HepG2 (cell line): Measurements from ENCODE around the gene ENO3. TPM values are rescaled to one million over a fixed set of nuclear protein-coding genes. Genes with fewer than 3 reads are reported as not detected.

Source experiments
- ATAC-seq: fragments of 200-7000 bp; cut with Tn5 transposase; 3 replicates; pipeline ENCODE4 v1.9.1; 2020; ENCODE audit warnings: mild to moderate bottlenecking, moderate library complexity
- BruUV-seq: library from RNA; stranded (reverse); fragments of 400-500 nt; replicated peaks from 2 replicates; lab custom pipeline; 2021; lab: Mats Ljungman, UMichigan
- CTCF ChIA-PET: fragments of 300-600 bp; formaldehyde crosslinking; extraction: SDS; loops from one replicate; lab custom pipeline; 2021; ENCODE audit warnings: low total read pairs, inconsistent platforms, low intra/inter-chr PET ratio; lab: Yijun Ruan, JAX
- POLR2A ChIA-PET: fragments of 350-600 bp; sonication (Branson Sonifier 250); formaldehyde crosslinking; loops from one replicate; lab custom pipeline; 2020; ENCODE audit warnings: antibody characterized with exemption, inconsistent platforms; lab: Yijun Ruan, JAX
- DNase-seq: peaks from one replicate; pipeline ENCODE4 v3.0.0-alpha.2; 2015; ENCODE audit warnings: low spot score
- FAIRE-seq: peaks from 3 replicates; lab custom pipeline; 2011; peaks lifted over from hg19 to GRCh38; lab: Jason Lieb, UNC
- H2AFZ ChIP-seq: one replicate; pipeline ENCODE4 v1.6.1; 2011; ENCODE audit warnings: low read length, inconsistent platforms
- H3K27ac ChIP-seq: fragments of 300-600 bp; 3 replicates; pipeline ENCODE4 v1.8.0; 2011; ENCODE audit warnings: mixed run types, mild to moderate bottlenecking, mixed read lengths, low read length, inconsistent platforms; ENCODE audit not compliant: insufficient read depth; ENCODE audit errors: extremely low read length
- H3K27me3 ChIP-seq, 2 experiments: fragments of 200-600 bp in 1 of 2; 2 replicates in 1 of 2; 3 replicates in 1 of 2; pipeline versions ENCODE4 v1.6.0 to v1.8.0; 2011; ENCODE audit warnings: low read length in 2 of 2, mild to moderate bottlenecking in 2 of 2, moderate library complexity in 2 of 2, inconsistent platforms in 1 of 2; ENCODE audit not compliant: insufficient read depth in 2 of 2, control insufficient read depth in 1 of 2
- H3K36me3 ChIP-seq, 2 experiments: fragments of 200-600 bp in 1 of 2; replicated peaks in 1 of 2; 2 replicates in 1 of 2; 3 replicates in 1 of 2; pipeline versions ENCODE4 v1.5.1 to v1.8.0; 2011; ENCODE audit warnings: low read length in 2 of 2, inconsistent platforms in 1 of 2; ENCODE audit not compliant: insufficient read depth in 2 of 2, control insufficient read depth in 1 of 2
- H3K4me1 ChIP-seq: 2 replicates; pipeline ENCODE4 v1.5.1; 2012; ENCODE audit warnings: low read length, inconsistent platforms; ENCODE audit not compliant: insufficient read depth
- H3K4me2 ChIP-seq: 2 replicates; pipeline ENCODE4 v1.6.0; 2011; ENCODE audit warnings: low read depth, low read length, inconsistent platforms
- H3K4me3 ChIP-seq, 3 experiments: fragments of 200-600 bp in 1 of 3; sonication (generic), shearing (Covaris generic) in 1 of 3; replicated peaks in 1 of 3; 2 replicates each; pipeline ENCODE4 v1.5.1; 2011 to 2016; ENCODE audit warnings: low read length in 3 of 3, inconsistent platforms in 2 of 3, low read depth in 2 of 3, mild to moderate bottlenecking in 2 of 3, control low read depth in 1 of 3, mixed read lengths in 1 of 3; ENCODE audit not compliant: insufficient read depth in 1 of 3
- H3K79me2 ChIP-seq: one replicate; pipeline ENCODE4 v1.6.1; 2011; ENCODE audit warnings: low read length, inconsistent platforms; ENCODE audit not compliant: insufficient read depth
- H3K9ac ChIP-seq: 2 replicates; pipeline ENCODE4 v1.6.0; 2011; ENCODE audit warnings: mild to moderate bottlenecking, low read depth, low read length, inconsistent platforms; ENCODE audit not compliant: insufficient read depth
- H3K9me3 ChIP-seq: 2 replicates; pipeline ENCODE4 v1.5.1; 2012; ENCODE audit warnings: mild to moderate bottlenecking, low read length
- H4K20me1 ChIP-seq: 2 replicates; pipeline ENCODE4 v1.6.0; 2011; ENCODE audit warnings: inconsistent platforms, mild to moderate bottlenecking, low read length, moderate library complexity; ENCODE audit not compliant: insufficient read depth
- AGO2 ChIP-seq: fragments of 200-400 bp; formaldehyde crosslinking; optimal IDR thresholded peaks from 2 replicates; pipeline ENCODE3; 2017; ENCODE audit warnings: mild to moderate bottlenecking, low read depth, low read length, moderate library complexity
- CENPX ChIP-seq: sonication (generic); formaldehyde crosslinking; IDR thresholded peaks from 2 replicates; pipeline ENCODE4 v1.9.0; 2021; ENCODE audit warnings: mild to moderate bottlenecking, missing genetic modification reagents, moderate library complexity
- EP300 ChIP-seq, 3 experiments: sonication (generic) in 1 of 3; formaldehyde crosslinking in 1 of 3; IDR thresholded peaks; 2 replicates each; pipeline versions ENCODE4 v1.5.1 to v1.6.1; 2011 to 2020; ENCODE audit warnings: low read depth in 2 of 3, low read length in 2 of 3, borderline replicate concordance in 1 of 3, improper control_type of control experiment in 1 of 3, mild to moderate bottlenecking in 1 of 3, missing genetic modification reagents in 1 of 3, moderate library complexity in 1 of 3
- NBN ChIP-seq: fragments of 450-650 bp; conservative IDR thresholded peaks from 2 replicates; pipeline ENCODE4 v1.6.1; 2017
- POGZ ChIP-seq: sonication (generic); formaldehyde crosslinking; IDR thresholded peaks from 2 replicates; pipeline ENCODE4 v1.4.0; 2020; ENCODE audit warnings: mild to moderate bottlenecking, missing genetic modification reagents
- RBFOX2 ChIP-seq: fragments of 200-400 bp; formaldehyde crosslinking; IDR thresholded peaks from 2 replicates; pipeline ENCODE4 v1.6.1; 2017; ENCODE audit warnings: low read depth, mild to moderate bottlenecking, low read length
- ZNF12 ChIP-seq: sonication (generic); formaldehyde crosslinking; IDR thresholded peaks from 2 replicates; pipeline ENCODE4 v1.5.0; 2020; ENCODE audit warnings: missing genetic modification reagents
- ZNF484 ChIP-seq: sonication (generic); formaldehyde crosslinking; IDR thresholded peaks from 2 replicates; pipeline ENCODE4 v1.5.1; 2020; ENCODE audit warnings: mild to moderate bottlenecking, low read depth, missing genetic modification reagents, borderline replicate concordance
- whole genome bisulfite sequencing: methylation state at CpG from one replicate; pipeline ENCODE4 v1.1.6; 2017; ENCODE audit warnings: low lambda C conversion rate; 5-methylcytosine and 5-hydroxymethylcytosine counted together
- in situ Hi-C: cut with HindIII; loops from 2 replicates; pipeline ENCODE4 v1.10.0; 2017; ENCODE audit warnings: low pct_unique_long_range_greater_than_20kb; ENCODE audit not compliant: extremely low pct_ligation_motif_present
- intact Hi-C: fragments of 100-400 bp; cut with micrococcal nuclease; formaldehyde crosslinking; loops from one replicate; pipeline ENCODE4 v1.10.0; 2022; ENCODE audit not compliant: unreplicated experiment
- polyA plus RNA-seq, 8 experiments: library from polyadenylated mRNA; depleted of rRNA in 3 of 8; stranded (reverse) in 7 of 8; unstranded in 1 of 8; fragments of >200 nt; fragmentation: Illumina TruSeq in 4 of 8; extraction: Trizol in 4 of 8; gene quantifications; 2 replicates each; pipeline versions ENCODE4 v1.2.1 to v1.2.3, GENCODE V29; 2011 to 2016; ENCODE audit warnings: low read depth in 4 of 8, missing spikeins in 1 of 8, mixed read lengths in 1 of 8; ENCODE audit not compliant: insufficient read depth in 1 of 8
- total RNA-seq, 5 experiments: library from RNA; depleted of rRNA; stranded (reverse); fragments of >200 nt; fragmentation: Illumina TruSeq; extraction: Trizol; gene quantifications; 2 replicates each; pipeline ENCODE4 v1.2.3, GENCODE V29; 2016; ENCODE audit warnings: low read depth in 1 of 5
- TF ChIP-seq, protein P1 (sequence below): sonication (generic); formaldehyde crosslinking; IDR thresholded peaks from 2 replicates; pipeline ENCODE4 v1.9.0; 2022; ENCODE audit warnings: missing genetic modification reagents, mild to moderate bottlenecking, borderline replicate concordance
- TF ChIP-seq, protein P2 (sequence below): sonication (generic); formaldehyde crosslinking; IDR thresholded peaks from 2 replicates; pipeline ENCODE4 v1.5.0; 2020; ENCODE audit warnings: mild to moderate bottlenecking, missing genetic modification reagents

Gene ENO3
- total and polyA plus RNA-seq, 2 of the 13 experiments (the other 11 are each of a cell fraction or from before 2014, with no cell fraction given), result 59.8 to 69.8 TPM

DNA sequence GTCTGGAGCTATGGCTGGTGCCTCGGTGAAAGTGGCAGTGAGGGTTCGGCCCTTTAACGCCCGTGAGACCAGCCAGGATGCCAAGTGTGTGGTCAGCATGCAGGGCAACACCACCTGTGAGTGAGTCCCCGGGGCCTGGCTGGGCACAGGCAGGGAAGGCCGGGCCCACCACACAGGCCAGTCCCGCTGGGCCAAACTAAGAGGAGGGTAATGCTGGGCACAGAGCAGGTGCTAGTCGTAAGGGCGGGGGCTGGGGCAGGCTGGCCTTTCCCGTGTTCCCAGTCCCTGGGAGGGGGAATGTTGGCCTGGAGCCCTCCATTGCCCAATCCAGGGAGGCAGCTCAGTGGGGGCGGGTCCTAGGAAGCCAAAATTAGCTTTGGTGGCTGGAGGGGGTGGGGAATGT, 49.3 kb downstream of the ENO3 start:
- WGBS, result 91% methylated on average over 10 of the region's 11 CpGs
- no peak overlapping the region for H2AFZ ChIP-seq

DNA sequence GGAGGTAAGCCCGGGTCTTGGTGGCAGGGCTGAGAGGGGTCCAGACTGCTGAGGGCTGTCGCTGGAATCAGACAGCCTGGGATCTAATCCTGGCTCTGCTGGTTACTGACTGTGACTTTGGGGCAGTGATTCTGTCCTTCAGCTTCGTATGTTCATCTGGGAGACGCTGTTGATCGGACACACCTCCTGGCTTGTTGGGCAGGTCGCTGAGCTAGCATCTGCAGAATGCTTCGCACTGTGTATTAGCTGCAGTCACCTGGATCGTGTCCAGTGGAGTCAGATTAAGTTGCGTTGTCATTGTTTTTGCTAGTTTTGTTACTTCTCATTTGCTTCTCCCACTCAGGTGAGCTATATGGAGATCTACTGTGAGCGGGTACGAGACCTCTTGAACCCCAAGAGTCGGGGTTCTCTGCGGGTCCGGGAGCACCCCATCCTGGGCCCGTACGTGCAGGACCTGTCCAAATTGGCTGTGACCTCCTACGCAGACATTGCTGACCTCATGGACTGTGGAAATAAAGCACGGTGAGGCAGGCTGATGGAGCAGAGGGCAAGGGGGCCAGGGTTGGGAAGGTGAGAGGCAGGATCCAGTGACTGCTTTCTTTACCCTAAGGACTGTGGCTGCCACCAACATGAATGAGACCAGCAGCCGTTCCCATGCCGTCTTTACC, 51.3 kb downstream of the ENO3 start:
- 99% methylated on average over 20 of the region's 20 CpGs for WGBS
- H2AFZ ChIP-seq, result no peak overlapping the region
- ATAC-seq, result no peak
- no peak overlapping the region for H3K27ac ChIP-seq
- no peak overlapping the region for H3K4me3 ChIP-seq
- no peak for FAIRE-seq
- H3K4me1 ChIP-seq, result peaks cover 13% of the 10 kb centered on the region
- H3K9ac ChIP-seq, result no peak overlapping the region
- no TSS peak for BruUV-seq
- intact Hi-C loops (no loop called here), in situ Hi-C loops (no loop called here)
- CTCF ChIA-PET, result no interaction called here
- POLR2A ChIA-PET, result interaction anchor here (1.3 kb wide), 1 partner anchor 15 kb away, joined by 3 read pairs; the partner anchor contains the start of gene CAMTA2
- H3K27me3 ChIP-seq, result no peaks in the 10 kb centered on the region; a peak in 1 of 5 replicates
- H4K20me1 ChIP-seq, result no peaks in the 10 kb centered on the region
- peaks cover 19 to 60% of the 10 kb centered on the region in 2 experiments for H3K36me3 ChIP-seq
- H3K4me2 ChIP-seq, result no peak overlapping the region
- TF ChIP-seq POGZ (CRISPR knock-in tag), result no peak
- TF ChIP-seq ZNF12 (CRISPR knock-in tag), result no peak
- TF ChIP-seq, protein P1, sequence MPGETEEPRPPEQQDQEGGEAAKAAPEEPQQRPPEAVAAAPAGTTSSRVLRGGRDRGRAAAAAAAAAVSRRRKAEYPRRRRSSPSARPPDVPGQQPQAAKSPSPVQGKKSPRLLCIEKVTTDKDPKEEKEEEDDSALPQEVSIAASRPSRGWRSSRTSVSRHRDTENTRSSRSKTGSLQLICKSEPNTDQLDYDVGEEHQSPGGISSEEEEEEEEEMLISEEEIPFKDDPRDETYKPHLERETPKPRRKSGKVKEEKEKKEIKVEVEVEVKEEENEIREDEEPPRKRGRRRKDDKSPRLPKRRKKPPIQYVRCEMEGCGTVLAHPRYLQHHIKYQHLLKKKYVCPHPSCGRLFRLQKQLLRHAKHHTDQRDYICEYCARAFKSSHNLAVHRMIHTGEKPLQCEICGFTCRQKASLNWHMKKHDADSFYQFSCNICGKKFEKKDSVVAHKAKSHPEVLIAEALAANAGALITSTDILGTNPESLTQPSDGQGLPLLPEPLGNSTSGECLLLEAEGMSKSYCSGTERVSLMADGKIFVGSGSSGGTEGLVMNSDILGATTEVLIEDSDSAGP (CRISPR knock-in tag), result no peak
- TF ChIP-seq EP300 (IDR thresholded peaks at IDR 0.05; ENCODE audit: low read depth in 2 of 2, low read length in 2 of 2), result no peak
- no peak for TF ChIP-seq EP300 (CRISPR knock-in tag; IDR thresholded peaks at IDR 0.05; ENCODE audit: borderline replicate concordance)
- TF ChIP-seq NBN, result no peak
- no peak for TF ChIP-seq CENPX (CRISPR knock-in tag)
- no peak for TF ChIP-seq ZNF484 (CRISPR knock-in tag)
- TF ChIP-seq, all 625 proteins: peak for 0
- H3K9me3 ChIP-seq, result no peaks in the 10 kb centered on the region
- H3K79me2 ChIP-seq, result peaks cover 27% of the 10 kb centered on the region
- DNase-seq, result no peak

More for the DNA sequence above, 49.3 kb downstream of the ENO3 start:
- BruUV-seq, result no TSS peak
- H4K20me1 ChIP-seq, result no peaks in the 10 kb centered on the region
- ChIA-PET CTCF (no interaction called here), POLR2A (interaction anchor here (0.9 to 5.1 kb wide), 5 partner anchors 13 to 60 kb away, joined by 3 to 74 read pairs (median 8); partner anchors contain the start of genes CAMTA2, RNF167, SLC25A11 and SPAG7)
- H3K9me3 ChIP-seq, result no peaks in the 10 kb centered on the region
- H3K27me3 ChIP-seq, result no peaks in the 10 kb centered on the region; a peak in 1 of 5 replicates
- DNase-seq (no peak), ATAC-seq (no peak), FAIRE-seq (no peak)
- 0 out of 2 replicates have a peak, but pooled peaks have one; percentile 39 for TF ChIP-seq RBFOX2
- TF ChIP-seq AGO2, result peak; percentile 66
- TF ChIP-seq, protein P2, sequence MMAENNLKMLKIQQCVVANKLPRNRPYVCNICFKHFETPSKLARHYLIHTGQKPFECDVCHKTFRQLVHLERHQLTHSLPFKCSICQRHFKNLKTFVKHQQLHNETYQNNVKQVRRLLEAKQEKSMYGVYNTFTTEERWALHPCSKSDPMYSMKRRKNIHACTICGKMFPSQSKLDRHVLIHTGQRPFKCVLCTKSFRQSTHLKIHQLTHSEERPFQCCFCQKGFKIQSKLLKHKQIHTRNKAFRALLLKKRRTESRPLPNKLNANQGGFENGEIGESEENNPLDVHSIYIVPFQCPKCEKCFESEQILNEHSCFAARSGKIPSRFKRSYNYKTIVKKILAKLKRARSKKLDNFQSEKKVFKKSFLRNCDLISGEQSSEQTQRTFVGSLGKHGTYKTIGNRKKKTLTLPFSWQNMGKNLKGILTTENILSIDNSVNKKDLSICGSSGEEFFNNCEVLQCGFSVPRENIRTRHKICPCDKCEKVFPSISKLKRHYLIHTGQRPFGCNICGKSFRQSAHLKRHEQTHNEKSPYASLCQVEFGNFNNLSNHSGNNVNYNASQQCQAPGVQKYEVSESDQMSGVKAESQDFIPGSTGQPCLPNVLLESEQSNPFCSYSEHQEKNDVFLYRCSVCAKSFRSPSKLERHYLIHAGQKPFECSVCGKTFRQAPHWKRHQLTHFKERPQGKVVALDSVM (CRISPR knock-in tag), result no peak
- intact Hi-C loops, result no loop called here
- H3K27ac ChIP-seq, result peak overlapping the region; percentile 93
- H3K79me2 ChIP-seq, result peaks cover 27% of the 10 kb centered on the region
- peak overlapping the region in 2 of 3 experiments; percentile 92 to 93; a peak in 2 of 6 replicates for H3K4me3 ChIP-seq
- H3K4me2 ChIP-seq, result peak overlapping the region; percentile 82
- in situ Hi-C loops, result no loop called here
- peaks cover 28% of the 10 kb centered on the region for H3K4me1 ChIP-seq
- H3K9ac ChIP-seq, result peak overlapping the region; percentile 92
- H3K36me3 ChIP-seq, result peaks cover 17 to 45% of the 10 kb centered on the region in 2 experiments
